ENCODE results near the gene PIAS1.

Gene PIAS1

GRCh38 chr15:68053701-68054627, at the start of gene PIAS1:
Gene PIAS1, plus strand, starts transcription at chr15:68054315. Its CDS starts 12 bp downstream, at chr15:68054327.
- TF ChIP-seq TEAD4 (IDR thresholded peaks at IDR 0.05) (peak; percentile 34), NFIC (IDR thresholded peaks at IDR 0.05) (no peak), RAD21 (IDR thresholded peaks at IDR 0.05; ENCODE audit: low read depth) (no peak), USF1 (IDR thresholded peaks at IDR 0.05) (no peak), YY1 (IDR thresholded peaks at IDR 0.05; ENCODE audit: low read depth) (peak; percentile 89), ZBTB7A (IDR thresholded peaks at IDR 0.05; ENCODE audit: low read depth) (no peak), CEBPB (IDR thresholded peaks at IDR 0.05) (no peak), EP300 (IDR thresholded peaks at IDR 0.05; ENCODE audit: borderline replicate concordance) (peak; percentile 48; the same call in 1 of the 2 replicates), TAF1 (IDR thresholded peaks at IDR 0.05; ENCODE audit: low read depth) (peak; percentile 58), EGR1 (IDR thresholded peaks at IDR 0.05) (peak; percentile 13; the same call in 1 of the 2 replicates), FOXM1 (IDR thresholded peaks at IDR 0.05; ENCODE audit: borderline replicate concordance, low read depth) (peak; percentile 59; the same call in 1 of the 2 replicates), MAX (IDR thresholded peaks at IDR 0.05) (peak; percentile 95)

GRCh38 chr15:68010361-68011153, 43.6 kb upstream of the PIAS1 start:
- TF ChIP-seq RAD21 (IDR thresholded peaks at IDR 0.05; ENCODE audit: low read depth), result no peak
- no peak for TF ChIP-seq CEBPB (IDR thresholded peaks at IDR 0.05)
- no peak for TF ChIP-seq TCF12 (IDR thresholded peaks at IDR 0.05; ENCODE audit: low read depth)
- no peak for TF ChIP-seq TEAD4 (IDR thresholded peaks at IDR 0.05)
- no peak for TF ChIP-seq NFIC (IDR thresholded peaks at IDR 0.05)
- TF ChIP-seq FOXM1 (IDR thresholded peaks at IDR 0.05; ENCODE audit: borderline replicate concordance, low read depth), result no peak
- no peak for TF ChIP-seq CREB1 (IDR thresholded peaks at IDR 0.05; ENCODE audit: low read depth)

GRCh38 chr15:68012911-68013310, 41.2 kb upstream of the PIAS1 start:
- TF ChIP-seq TEAD4 (IDR thresholded peaks at IDR 0.05) (no peak), TAF1 (IDR thresholded peaks at IDR 0.05; ENCODE audit: low read depth) (no peak), TCF12 (IDR thresholded peaks at IDR 0.05; ENCODE audit: low read depth) (no peak), RAD21 (IDR thresholded peaks at IDR 0.05; ENCODE audit: low read depth) (no peak), MAX (IDR thresholded peaks at IDR 0.05) (no peak)

- TF ChIP-seq TEAD4 (IDR thresholded peaks at IDR 0.05), result no peak
- no peak for TF ChIP-seq YY1 (IDR thresholded peaks at IDR 0.05; ENCODE audit: low read depth)
- TF ChIP-seq EGR1 (IDR thresholded peaks at IDR 0.05), result no peak
- TF ChIP-seq NFIC (IDR thresholded peaks at IDR 0.05), result no peak
- TF ChIP-seq FOXM1 (IDR thresholded peaks at IDR 0.05; ENCODE audit: borderline replicate concordance, low read depth), result no peak
- TF ChIP-seq EP300 (IDR thresholded peaks at IDR 0.05; ENCODE audit: borderline replicate concordance), result no peak
- TF ChIP-seq RAD21 (IDR thresholded peaks at IDR 0.05; ENCODE audit: low read depth), result no peak
- TF ChIP-seq TCF12 (IDR thresholded peaks at IDR 0.05; ENCODE audit: low read depth), result no peak
Measured at GRCh38 chr15:68014219-68014618, 39.9 kb upstream of the PIAS1 start.

GRCh38 chr15:68015244-68015643, 38.9 kb upstream of the PIAS1 start:
- TF ChIP-seq TCF12 (IDR thresholded peaks at IDR 0.05; ENCODE audit: low read depth), result no peak
- no peak for TF ChIP-seq CEBPB (IDR thresholded peaks at IDR 0.05)
- no peak for TF ChIP-seq CREB1 (IDR thresholded peaks at IDR 0.05; ENCODE audit: low read depth)
- TF ChIP-seq NFIC (IDR thresholded peaks at IDR 0.05), result no peak
- TF ChIP-seq RAD21 (IDR thresholded peaks at IDR 0.05; ENCODE audit: low read depth), result no peak
- TF ChIP-seq FOXM1 (IDR thresholded peaks at IDR 0.05; ENCODE audit: borderline replicate concordance, low read depth), result no peak
- TF ChIP-seq ZBTB7A (IDR thresholded peaks at IDR 0.05; ENCODE audit: low read depth), result no peak
- TF ChIP-seq REST (IDR thresholded peaks at IDR 0.05; ENCODE audit: low read depth), result no peak
- TF ChIP-seq YY1 (IDR thresholded peaks at IDR 0.05; ENCODE audit: low read depth), result no peak
- no peak for TF ChIP-seq TEAD4 (IDR thresholded peaks at IDR 0.05)
- TF ChIP-seq MAX (IDR thresholded peaks at IDR 0.05), result no peak
- TF ChIP-seq EGR1 (IDR thresholded peaks at IDR 0.05), result no peak

- TF ChIP-seq CEBPB (IDR thresholded peaks at IDR 0.05) (no peak), EGR1 (IDR thresholded peaks at IDR 0.05) (no peak), FOXM1 (IDR thresholded peaks at IDR 0.05; ENCODE audit: borderline replicate concordance, low read depth) (no peak), TEAD4 (IDR thresholded peaks at IDR 0.05) (no peak), YY1 (IDR thresholded peaks at IDR 0.05; ENCODE audit: low read depth) (no peak), EP300 (IDR thresholded peaks at IDR 0.05; ENCODE audit: borderline replicate concordance) (no peak), RAD21 (IDR thresholded peaks at IDR 0.05; ENCODE audit: low read depth) (no peak), NFIC (IDR thresholded peaks at IDR 0.05) (no peak), USF1 (IDR thresholded peaks at IDR 0.05) (no peak), TCF12 (IDR thresholded peaks at IDR 0.05; ENCODE audit: low read depth) (no peak)
Measured at GRCh38 chr15:68017201-68017600, 36.9 kb upstream of the PIAS1 start.
